ENCODE data around the gene ZNF496.

Gene ZNF496

GRCh38 chr1:247334378-247335133, 2.9 kb upstream of the ZNF496 start:
- no peak for DNase-seq (ENCODE audit: low read depth)
- in situ Hi-C loops (cut with HindIII; ENCODE audit: low sequenced_read_pairs), result no loop called here

GRCh38 chr1:247332623-247333361, 1.1 kb upstream of the ZNF496 start:
- no peak for DNase-seq (ENCODE audit: low read depth)
- TF ChIP-seq CTCF (IDR thresholded peaks at IDR 0.05; ENCODE audit: low read depth, low read length, missing control alignments), result no peak
- in situ Hi-C loops (cut with HindIII; ENCODE audit: low sequenced_read_pairs), result no loop called here
- peak overlapping the region; percentile 92 for H3K4me3 ChIP-seq (ENCODE audit: low read depth, low read length)

More at GRCh38 chr1:247334378-247335133, 2.9 kb upstream of the ZNF496 start:
- no peak overlapping the region for H3K4me3 ChIP-seq (ENCODE audit: low read depth, low read length)
- TF ChIP-seq CTCF (IDR thresholded peaks at IDR 0.05; ENCODE audit: low read depth, low read length, missing control alignments), result no peak

GRCh38 chr1:247332215-247332622, 552 bp upstream of the ZNF496 start:
- TF ChIP-seq CTCF (IDR thresholded peaks at IDR 0.05; ENCODE audit: low read depth, low read length, missing control alignments), result no peak
- DNase-seq (ENCODE audit: low read depth), result no peak
- peak overlapping the region; percentile 92 for H3K4me3 ChIP-seq (ENCODE audit: low read depth, low read length)

GRCh38 chr1:247331172-247331524, 519 bp downstream of the ZNF496 start:
- in situ Hi-C loops (cut with HindIII; ENCODE audit: low sequenced_read_pairs), result no loop called here
- peak overlapping the region; percentile 92 for H3K4me3 ChIP-seq (ENCODE audit: low read depth, low read length)
- DNase-seq (ENCODE audit: low read depth), result peak; percentile 43
- TF ChIP-seq CTCF (IDR thresholded peaks at IDR 0.05; ENCODE audit: low read depth, low read length, missing control alignments), result no peak

More at GRCh38 chr1:247332215-247332622, 552 bp upstream of the ZNF496 start:
- in situ Hi-C loops (cut with HindIII; ENCODE audit: low sequenced_read_pairs), result no loop called here

- in situ Hi-C loops (cut with HindIII; ENCODE audit: low sequenced_read_pairs), result no loop called here
- TF ChIP-seq CTCF (IDR thresholded peaks at IDR 0.05; ENCODE audit: low read depth, low read length, missing control alignments), result no peak
- DNase-seq (ENCODE audit: low read depth), result no peak
- peak overlapping the region; percentile 92 for H3K4me3 ChIP-seq (ENCODE audit: low read depth, low read length)
Measured at GRCh38 chr1:247330548-247331171, 1.0 kb downstream of the ZNF496 start.

GRCh38 chr1:247329097-247329617, 2.5 kb downstream of the ZNF496 start:
- H3K4me3 ChIP-seq (ENCODE audit: low read depth, low read length), result no peak overlapping the region
- TF ChIP-seq CTCF (IDR thresholded peaks at IDR 0.05; ENCODE audit: low read depth, low read length, missing control alignments), result no peak
- in situ Hi-C loops (cut with HindIII; ENCODE audit: low sequenced_read_pairs), result no loop called here
- DNase-seq (ENCODE audit: low read depth), result no peak

Measured in astrocyte of the cerebellum (primary cell).